T-helper 9 cell (primary cell): ENCODE data around the gene PHKG1.
"Not testable (repeated sequence)": the region's sequence is repeated elsewhere in the genome, so short reads cannot be mapped to it uniquely, and the experiment has no call there.

ENCODE experiments used
- DNase-seq: peaks from one replicate; pipeline ENCODE4 v3.0.0-alpha.2; 2020
- total RNA-seq, 2 donors: gene quantifications; one replicate each; lab custom pipeline; 2026; lab: John Stamatoyannopoulos, UW

Gene PHKG1
- 3.8 to 10.9 reads per million in 2 donors for total RNA-seq

DNA sequence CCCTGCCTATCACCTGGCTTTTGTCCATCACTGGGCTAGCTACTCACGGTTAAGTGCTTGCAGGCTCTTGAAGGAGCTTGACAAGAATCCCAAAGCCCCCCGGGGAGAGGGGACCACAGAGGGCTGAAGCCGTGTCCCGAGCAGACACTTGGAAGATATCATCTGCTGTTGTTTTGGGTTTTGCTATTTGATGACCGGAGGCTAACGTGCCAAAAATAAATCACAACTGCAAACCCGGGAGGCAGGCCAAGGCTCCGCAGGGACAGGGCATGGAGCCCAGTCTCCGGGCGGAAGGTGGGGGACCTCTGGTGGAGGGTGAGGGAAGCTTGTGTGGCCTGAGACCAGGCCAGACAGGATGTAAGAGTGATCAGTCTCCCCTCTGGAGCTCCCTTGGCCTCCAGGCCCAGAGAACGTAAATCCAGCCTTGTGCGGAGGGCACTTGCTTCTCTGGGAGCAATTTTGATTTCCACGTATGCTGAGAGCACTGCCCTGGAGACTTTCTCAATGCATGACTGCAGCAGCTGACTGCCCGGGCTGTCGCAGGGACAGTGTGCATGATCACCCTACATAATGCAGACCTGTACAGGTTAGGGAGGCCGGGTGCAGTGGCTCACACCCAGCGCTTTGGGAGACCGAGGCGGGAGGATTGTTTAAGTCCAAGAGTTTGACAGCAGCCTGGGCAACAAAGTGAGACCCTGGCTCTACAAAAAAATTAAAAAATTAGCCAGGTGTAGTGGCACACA, at the start of gene PHKG1:
PHKG1 (minus strand) TSS at position 164 of the 743 bp plus-strand sequence. CDS start 4,011 bp downstream, outside the sequence.
- DNase-seq: no peak

DNA sequence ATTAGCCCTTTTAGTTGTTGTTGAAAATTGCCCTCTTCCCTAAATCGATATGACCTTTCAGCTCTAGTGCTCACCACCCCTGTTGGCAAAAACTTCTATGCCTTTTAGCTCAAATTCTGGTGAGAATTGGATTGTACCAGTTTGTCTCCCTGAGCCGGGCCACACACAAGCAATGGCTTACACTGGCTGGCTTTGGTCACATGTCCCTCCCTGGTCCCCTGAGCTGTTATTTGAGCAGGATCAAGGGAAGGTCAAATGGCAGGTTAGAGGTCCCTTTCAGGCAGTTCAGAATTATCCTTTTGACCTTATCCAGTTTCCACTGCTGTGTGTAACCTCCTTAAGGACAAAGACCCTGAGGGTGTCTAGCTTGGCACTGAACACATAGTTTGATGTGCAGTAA, 38.3 kb upstream of the PHKG1 start:
- not testable (repeated sequence) for DNase-seq

DNA sequence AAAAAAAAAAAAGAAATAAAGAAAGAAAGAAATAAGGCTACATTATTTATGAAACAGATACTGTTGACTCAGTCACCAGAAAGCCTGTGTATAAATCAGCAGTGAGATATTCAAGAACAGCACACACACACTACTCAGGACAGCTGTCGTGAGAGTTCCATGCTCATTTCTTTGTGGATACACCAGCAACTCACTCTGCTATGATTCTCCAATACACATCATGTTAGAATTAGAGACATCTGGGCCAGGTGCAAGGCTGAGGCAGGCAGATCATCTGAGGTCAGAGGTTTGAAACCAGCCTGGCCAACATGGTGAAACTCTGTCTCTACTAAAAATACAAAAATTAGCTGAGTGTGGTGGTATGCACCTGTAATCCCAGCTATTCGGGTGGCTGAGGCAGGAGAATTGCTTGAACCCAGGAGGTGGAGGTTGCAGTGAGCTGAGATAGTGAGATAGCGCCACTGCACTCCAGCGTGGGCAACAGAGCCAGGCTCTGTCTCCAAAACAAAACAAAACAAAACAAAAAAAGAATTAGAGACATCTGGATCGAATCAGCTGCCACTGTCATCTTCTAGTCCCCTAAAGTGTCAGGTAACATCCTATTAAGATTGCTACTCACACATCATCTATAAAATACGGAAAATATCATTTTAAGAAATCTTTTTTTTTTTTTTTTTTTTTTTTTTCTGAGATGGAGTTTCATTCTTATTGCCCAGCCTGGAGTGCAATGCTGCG, 34.7 kb upstream of the PHKG1 start:
- DNase-seq: no peak

DNA sequence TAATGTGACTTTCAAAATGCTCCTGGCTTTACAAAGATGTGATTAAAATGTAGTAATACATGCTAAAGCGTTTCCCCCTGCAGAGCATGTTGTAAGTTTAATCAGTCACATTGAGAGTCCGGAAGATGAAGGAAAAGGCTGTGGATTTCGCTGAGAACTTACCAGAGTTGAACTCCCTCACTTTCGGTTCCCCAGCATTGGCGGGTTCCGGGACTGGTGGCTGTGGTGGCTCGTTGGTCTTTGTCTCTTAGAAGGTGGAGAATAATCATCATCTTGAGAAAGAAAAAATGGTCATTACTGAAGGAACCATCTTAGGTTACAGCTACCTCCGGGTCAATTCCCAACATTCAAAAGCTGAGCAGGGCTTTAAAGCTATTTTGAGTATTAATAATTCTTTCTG, 33.1 kb upstream of the PHKG1 start:
- no peak for DNase-seq

DNA sequence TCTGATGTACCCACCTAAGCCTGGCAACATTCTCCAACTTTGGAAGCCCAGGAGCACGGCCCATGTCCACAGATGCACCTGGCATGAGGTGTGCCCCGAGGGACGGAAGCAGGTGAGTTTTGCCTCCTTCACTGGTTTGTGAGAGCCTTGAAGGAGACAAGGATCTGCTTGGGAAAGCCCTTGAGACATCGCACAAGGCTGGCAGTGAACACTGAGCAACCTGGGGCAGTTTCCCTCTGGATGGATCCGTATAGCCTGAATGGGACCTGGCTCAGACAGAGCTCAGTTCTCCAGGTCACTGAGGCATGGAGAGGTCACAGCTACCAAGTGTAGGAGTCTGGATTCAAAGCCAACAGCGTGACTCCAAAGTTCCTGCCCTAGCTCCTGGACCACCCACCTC, 32.2 kb upstream of the PHKG1 start:
- no peak for DNase-seq

DNA sequence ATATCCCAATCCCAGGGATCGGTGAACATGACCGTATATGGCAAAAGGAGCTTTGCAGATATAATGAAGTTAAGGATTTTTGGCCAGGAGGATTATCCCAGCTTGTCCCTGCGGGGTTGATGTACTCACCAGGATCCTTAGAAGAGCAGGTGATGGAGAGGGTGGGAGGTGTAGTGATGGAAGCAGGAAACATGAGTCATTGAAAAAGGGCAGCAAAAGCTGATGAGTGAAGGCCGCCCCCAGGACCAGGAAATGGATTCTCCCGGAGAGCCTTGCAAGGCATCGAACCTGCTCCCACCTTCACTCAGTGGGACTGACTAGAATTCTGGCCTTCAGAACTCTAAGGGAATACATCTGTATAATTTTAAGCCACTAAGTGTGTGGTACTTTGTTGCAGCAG, 28.7 kb upstream of the PHKG1 start:
- no peak for DNase-seq

DNA sequence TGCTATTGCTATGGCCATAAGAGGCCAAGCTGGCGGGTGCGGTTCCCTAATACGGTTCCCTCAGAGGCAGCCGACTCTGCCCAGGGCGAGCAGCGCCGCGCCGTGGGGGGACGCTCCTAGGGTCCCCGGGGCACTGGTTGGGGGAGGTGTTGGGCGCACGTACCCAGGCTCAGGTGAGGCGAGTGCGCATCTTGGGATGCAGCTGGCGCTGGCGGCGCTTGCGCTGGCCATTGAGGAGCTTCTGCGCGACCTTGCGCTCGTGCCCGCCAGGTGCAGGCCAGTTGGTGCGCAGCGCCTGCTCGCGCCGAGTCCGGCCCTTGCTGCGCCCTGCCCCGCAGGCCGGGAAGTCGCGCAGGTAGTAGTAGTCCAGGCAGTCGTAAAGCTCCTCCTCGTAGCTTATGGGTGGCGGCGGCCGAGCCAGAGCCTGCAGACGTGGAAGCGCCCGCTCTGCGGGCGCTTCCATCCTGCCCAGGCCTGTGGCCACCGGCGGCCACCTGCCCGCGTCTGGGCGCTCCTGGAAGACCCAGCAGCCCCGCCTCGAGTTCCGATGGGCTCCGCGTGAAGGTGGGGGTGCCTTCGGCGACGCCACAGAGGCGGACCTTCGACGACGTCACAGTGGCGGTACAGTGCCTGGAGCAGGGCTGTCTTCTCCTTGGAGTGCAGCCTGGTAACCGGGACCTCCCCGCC, 23.2 kb upstream of the PHKG1 start, which contains the start of gene NUPR2:
NUPR2 (minus strand) TSS at position 566 of the 687 bp plus-strand sequence; CDS start at position 463, 103 bp downstream.
- no peak for DNase-seq

DNA sequence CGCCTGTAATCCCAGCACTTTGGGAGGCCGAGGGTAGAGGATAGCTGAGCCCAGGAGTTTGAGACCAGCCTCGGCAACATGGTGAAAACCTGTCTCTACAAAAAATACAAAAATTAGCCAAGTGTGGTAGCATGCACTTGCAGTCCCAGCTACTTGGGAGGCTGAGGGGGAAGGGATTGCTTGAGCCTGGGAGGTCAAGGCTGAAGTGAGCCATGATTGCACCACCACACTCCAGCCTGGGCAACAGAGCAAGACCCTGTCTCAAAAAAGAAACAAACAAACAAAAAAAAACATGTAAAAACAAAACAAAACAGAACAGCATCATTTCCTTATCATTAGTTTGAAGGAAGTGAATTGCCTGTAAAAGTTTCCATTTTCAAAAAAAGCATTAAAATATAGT, 19.5 kb upstream of the PHKG1 start:
- DNase-seq: not testable (repeated sequence)

DNA sequence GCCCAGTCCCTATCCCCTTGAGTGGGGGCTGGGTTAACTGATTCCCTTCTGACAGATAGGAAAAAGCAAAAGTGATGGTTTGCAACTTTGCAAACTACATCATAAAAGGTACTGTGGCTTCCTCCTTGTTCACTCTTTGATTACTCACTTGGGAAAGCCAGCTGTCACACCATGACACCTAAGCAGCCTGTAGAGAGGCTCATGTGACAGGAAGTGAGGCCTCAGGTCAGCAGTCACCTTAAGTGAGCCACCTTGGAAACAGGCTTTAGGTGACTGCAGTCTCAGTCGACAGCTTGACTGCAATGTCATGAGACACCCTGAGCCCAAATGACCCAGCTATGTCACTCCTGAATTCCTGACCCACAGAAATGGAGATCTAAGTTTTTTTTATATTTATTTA, 17.9 kb upstream of the PHKG1 start:
- no peak for DNase-seq

DNA sequence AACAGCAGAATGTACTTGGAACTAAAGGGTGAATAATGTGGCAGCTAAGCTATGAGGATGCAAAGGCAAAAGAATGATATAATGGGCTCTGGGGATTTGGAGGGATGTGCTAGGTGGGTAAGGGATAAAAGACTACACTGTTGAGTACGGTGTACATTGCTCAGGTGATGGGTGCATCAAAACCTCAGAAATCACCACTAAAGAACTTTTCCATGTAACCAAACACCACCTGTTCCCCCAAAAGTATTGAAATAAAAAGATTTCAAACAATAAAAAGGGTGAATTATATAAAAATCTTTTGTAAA, 15.2 kb upstream of the PHKG1 start:
- DNase-seq: no peak

DNA sequence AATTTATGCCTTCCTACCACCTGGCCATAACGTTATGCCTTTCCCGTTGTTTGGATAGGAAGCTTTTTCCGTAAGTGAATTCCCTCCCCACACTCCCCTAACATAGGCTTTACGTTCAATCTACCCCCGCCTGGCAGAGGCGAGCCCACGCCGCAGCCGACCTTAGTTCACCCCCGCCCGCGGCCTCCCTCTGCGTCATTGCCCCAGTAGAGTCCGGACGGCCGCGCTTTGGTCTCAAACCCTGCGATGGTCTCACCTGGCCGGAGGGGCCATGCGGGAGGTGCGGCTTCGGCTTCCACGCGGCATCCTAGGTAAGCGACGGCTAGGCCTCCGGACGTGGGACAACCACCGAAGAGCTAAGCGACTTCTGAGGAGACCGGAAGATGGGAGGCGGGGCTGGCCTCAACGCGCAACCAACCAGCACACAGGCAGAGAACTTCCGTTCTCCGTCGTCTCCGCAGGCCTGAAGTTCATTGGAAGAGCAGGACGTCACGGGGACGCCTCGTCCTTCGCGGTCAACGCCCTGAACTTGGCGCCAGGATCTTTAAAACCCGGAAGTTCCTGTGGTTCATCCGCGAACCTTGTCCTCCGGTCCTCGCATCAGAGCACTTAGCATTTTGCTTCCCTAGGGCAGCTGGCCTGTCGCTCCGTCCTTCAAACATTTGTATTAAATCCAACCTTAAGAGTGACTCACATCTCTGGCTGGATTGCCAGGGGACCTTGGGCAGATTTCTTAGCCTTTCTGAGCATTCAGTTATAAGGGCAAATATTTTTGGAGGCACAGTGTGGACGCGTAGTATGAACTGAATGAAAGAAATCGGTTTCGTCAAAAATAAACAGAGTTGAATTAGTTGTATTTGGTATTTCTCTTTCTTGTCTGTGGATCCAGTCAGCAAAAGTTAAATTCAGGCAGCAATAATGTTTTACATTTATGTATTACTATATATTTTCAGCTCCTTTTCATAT, 13.6 kb upstream of the PHKG1 start, which contains the start of gene CHCHD2:
CHCHD2 (minus strand) TSS at position 369 of the 966 bp plus-strand sequence; CDS start at position 306, 63 bp downstream.
- DNase-seq: peak; percentile 85

DNA sequence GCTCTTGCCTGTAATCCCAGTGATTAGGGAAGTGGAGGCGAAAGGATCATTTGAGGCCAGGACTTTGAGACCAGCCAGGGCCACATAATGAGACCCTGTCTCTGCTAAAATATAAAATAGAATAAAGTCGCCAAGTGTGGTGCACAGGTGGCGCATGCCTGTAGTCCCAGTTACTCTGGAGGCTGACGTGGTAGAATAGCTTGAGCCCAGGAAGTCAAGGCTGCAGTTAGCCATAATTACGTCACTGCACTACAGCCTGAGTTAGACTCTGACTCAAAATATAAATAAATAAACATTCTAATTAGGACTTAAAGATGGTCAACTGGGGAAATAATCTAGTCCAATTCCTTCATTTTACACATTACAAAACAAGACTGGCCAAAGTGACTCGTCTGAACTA, 12.8 kb upstream of the PHKG1 start:
- no peak for DNase-seq

DNA sequence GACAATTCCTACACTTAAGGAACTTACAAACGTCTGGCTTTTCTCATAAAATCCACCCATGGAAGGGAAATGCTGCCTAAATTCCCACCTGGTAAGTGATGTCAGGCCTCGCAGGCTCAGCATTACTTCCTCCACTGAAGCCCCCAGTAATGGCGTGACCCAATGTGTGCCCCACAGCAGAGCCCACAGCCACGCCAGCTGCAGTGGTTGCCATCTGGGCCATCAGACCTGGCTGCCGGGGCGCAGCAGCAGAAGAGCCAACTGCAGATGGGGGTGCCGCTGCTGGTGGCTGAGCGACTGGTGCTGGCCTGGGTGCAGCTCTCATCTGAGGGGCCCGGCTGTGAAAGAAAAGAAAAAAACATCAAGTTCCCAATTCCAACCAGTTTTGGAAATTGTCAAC, 11.4 kb upstream of the PHKG1 start:
- not testable (repeated sequence) for DNase-seq

DNA sequence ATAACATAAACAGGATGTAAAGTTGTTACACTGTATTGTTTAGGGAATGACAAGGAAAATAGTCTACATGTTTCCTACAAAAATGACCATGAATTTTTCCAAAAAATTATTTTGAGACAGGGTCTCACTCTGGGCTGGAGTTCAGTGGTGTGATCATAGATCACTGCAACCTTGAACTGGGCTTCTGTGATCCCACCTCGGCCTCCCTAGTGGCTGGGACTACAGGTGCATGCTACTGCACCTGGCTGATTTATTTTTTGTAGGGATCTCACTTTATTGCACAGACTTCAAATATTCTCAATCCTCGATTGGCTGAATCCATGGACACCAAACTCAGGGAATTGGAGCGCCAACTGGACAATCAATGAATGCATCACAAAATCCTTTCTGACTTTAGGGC, 6.9 kb upstream of the PHKG1 start:
- no peak for DNase-seq

DNA sequence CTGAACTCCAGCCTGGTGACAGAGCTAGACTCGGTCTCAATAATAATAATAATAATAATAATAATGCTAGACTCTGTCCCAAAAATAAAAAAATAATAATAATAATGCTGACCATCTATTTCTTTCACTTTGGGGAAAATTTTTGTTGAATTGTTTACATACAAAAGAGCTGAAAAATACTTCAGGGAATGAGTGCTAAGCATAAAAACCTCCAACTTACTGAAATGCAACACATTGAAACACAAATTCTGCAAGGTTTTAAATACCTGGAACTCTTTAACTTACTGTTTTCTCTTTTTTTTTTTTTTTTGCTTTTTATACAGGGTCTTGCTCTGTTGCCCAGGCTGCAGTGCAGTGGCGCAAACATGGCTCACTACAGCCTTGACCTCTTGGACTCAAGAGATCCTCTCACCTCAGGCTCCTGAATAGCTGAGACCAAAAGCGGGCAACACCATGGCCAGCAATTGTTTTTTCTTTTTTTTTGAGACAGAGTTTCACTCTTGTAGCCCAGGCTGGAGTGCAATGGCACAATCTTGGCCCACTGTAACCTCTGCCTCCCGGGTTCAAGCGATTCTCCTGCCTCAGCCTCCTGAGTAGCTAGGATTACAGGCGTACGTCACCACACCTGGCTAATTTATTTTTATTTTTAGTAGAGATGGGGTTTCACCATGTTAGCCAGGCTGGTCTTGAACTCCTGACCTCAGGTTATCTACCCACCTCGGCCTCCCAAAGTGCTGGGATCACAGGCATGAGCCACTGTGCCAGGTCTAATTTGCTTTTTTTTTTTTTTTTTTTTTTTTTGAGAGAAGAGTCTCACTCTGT, 5.6 kb upstream of the PHKG1 start:
- DNase-seq: not testable (repeated sequence)

DNA sequence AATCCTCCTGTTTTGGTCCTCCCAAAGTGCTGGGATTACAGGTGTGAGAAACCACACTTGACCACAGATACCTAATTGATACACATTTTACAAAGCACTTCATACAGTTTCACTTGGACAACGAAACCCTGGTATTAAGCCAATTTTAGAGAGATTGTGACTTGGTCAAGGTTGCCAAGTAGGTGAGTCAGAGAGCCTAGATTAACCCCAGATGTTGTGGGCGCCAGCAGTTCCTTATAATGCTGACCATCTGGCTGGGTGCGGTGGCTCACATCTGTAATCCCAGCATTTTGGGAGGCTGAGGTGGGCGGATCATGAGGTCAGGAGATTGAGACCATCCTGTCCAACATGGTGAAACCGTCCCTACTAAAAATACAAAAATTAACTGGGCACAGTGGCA, 4.9 kb upstream of the PHKG1 start:
- DNase-seq: no peak

DNA sequence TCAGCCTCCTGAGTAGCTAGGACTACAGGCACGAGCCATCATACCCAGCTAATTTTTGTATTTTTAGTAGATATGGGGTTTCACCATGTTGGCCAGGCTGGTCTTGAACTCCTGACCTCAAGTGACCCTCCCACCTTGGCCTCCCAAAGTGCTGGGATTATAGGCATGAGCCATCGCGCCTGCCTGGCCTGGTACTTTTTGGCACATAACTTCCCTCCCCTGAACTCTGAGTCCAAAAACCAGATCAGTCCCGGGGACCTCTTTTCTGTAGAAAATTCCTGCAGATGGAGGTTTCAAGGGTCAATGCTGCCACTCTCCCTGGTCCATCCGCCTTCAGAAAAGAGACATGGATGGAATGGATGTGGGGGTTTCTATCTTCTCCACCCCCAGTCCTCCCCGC, 364 bp downstream of the PHKG1 start:
- not testable (repeated sequence) for DNase-seq

DNA sequence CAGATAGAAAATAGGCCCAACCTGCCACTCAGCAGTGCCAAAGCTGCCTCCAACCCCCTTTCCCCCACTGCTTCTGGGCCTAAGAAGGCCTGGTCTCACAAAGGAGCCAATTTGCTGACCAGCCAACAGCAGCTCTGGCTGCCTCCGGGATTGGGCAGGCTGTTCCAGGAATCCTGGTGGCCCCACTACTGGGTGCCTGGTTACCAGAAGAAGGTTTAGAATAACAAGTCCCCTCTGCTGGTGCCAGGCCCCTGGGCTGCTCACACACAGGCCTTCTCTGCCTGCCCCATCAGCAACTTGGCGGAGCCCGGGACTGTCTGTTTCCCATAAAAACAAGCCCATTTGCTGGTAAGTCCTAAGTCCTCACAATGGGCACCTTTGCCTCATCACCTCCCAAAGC, 1.2 kb downstream of the PHKG1 start:
- no peak for DNase-seq

DNA sequence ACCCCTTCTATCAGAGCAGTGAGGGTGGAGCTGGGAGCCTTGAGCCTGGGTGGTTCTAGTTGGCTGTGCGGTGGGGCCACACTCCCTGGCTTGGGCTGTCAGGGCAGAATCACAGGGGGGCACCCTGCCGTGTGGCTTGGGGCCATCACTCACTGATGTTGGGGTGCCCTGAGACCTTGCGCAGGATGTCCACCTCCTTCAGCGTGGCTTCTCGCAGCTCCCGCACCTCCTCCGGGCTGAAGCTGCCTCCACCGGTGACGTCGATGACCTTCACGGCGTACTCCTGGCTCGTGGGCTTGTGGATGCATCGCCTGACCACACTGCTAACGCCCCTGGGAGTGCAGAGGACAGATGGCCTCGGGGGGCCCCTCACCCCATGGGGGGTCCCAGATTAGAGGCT, 5.3 kb downstream of the PHKG1 start:
- DNase-seq: no peak

DNA sequence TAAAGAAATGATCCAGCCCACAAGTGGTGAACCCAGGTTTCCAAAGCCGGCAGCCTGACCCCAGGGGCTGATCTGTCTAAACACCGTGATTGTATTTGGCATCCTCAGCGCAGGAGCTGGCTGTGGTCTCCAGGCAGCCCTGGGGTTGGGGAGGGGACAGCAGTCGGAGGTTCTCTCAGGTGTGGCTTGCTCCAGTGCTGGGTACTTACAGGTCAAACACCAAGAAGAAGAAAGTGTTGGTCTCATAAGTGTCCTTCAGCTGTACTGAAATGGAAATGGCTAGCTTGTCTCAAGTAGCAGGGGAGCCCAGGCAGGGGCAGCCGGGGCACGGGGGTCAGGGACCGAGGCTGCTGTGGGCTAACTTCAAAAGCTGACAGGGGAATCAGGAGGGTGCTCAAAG, 6.0 kb downstream of the PHKG1 start:
- DNase-seq: no peak

DNA sequence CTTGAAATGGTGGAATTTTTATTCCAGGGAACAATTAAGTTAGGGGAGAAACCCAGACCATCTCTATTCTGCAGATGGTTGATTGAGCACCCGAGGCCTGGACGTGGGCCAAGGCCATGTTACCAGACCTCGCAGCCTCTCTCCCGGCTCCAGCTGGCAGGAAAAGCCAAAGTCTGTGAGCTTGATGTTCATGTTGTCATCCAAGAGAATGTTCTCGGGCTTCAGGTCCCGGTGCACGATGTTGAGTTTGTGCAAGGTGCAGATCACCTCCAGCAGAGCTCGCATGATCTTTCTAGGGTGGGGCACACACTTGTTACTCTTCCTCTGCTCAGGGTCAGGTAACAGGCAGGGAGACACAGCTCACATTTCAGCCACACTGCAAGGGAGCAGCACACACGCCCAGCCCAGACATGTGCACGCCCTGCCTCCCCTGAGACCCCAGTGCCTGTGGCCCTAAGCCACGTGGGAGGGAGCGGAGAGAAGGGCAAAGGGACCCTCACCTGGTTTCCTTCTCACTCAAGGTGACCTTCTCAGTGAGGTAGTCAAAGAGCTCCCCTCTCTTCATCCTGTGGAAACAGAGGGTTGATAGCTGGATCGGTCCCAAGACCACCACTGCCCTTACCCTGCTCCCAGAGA, 9.5 kb downstream of the PHKG1 start:
- DNase-seq: no peak
